Fibroblast of villous mesenchyme (primary cell): ENCODE measurements around the gene LRRC23. TPM values are rescaled to one million over a fixed set of nuclear protein-coding genes. Genes with fewer than 3 reads are reported as not detected.
"Not testable (repeated sequence)": the region's sequence is repeated elsewhere in the genome, so short reads cannot be mapped to it uniquely, and the experiment has no call there.

Source experiments
- DNase-seq: peaks from one replicate; pipeline ENCODE4 v3.0.0-alpha.2; 2010; ENCODE audit warnings: low read depth
- H3K4me3 ChIP-seq: 2 replicates; pipeline ENCODE4 v1.5.1; 2011; ENCODE audit warnings: low read depth, mild to moderate bottlenecking, low read length
- CTCF ChIP-seq: IDR thresholded peaks from 2 replicates; pipeline ENCODE4 v1.5.1; 2012; ENCODE audit warnings: low read depth, mild to moderate bottlenecking, low read length; ENCODE audit not compliant: insufficient read depth
- total RNA-seq: library from RNA; depleted of rRNA; stranded (reverse); fragments of >200 nt; gene quantifications from 2 replicates; pipeline ENCODE4 v1.2.3, GENCODE V29; 2012

LRRC23 gene
- total RNA-seq, 1 donor, result 4.7 TPM

- no peak for DNase-seq
These were observed 21.4 kb upstream of the LRRC23 start for GRCh38 chr12:6883252-6883651.

GRCh38 chr12:6883683-6884082, 20.9 kb upstream of the LRRC23 start:
- no peak for DNase-seq
- no peak for TF ChIP-seq CTCF

More at GRCh38 chr12:6883252-6883651, 21.4 kb upstream of the LRRC23 start:
- no peak for TF ChIP-seq CTCF
- no peak overlapping the region for H3K4me3 ChIP-seq

GRCh38 chr12:6884539-6884938, 20.1 kb upstream of the LRRC23 start:
- DNase-seq, result no peak
- no peak for TF ChIP-seq CTCF
- H3K4me3 ChIP-seq, result no peak overlapping the region

More at GRCh38 chr12:6883683-6884082, 20.9 kb upstream of the LRRC23 start:
- H3K4me3 ChIP-seq, result no peak overlapping the region

DNA sequence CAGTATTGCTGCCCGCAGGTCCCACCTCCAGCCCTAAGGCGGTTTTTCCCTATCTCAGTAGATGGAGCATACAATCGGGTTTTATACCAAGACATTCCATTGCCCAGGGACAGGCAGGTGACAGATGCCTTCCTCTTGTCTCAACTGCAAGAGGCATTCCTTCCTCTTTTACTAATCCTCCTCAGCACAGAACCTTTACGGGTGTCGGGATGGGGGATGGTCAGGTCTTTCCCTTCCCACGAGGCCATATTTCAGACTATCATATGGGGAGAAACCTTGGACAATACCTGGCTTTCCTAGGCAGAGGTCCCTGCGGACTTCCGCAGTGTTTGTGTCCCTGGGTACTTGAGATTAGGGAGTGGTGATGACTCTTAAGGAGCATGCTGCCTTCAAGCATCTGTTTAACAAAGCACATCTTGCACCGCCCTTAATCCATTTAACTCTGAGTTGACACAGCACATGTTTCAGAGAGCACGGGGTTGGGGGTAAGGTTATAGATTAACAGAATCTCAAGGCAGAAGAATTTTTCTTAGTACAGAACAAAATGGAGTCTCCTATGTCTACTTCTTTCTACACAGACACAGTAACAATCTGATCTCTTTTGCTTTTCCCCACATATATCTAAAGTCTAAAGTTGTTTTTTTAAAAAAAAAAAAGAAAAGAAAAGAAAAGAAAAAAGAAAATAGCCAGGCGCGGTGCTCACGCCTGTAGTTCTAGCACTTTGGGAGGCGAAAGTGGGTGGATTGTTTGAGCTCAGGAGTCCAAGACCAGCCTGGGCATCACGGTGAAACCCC, 18.2 kb upstream of the LRRC23 start:
- DNase-seq, H3K4me3 ChIP-seq: not testable (repeated sequence)

- DNase-seq, result no peak
- TF ChIP-seq CTCF, result no peak
- H3K4me3 ChIP-seq, result no peak overlapping the region
These were observed 17.2 kb upstream of the LRRC23 start for GRCh38 chr12:6887460-6887859.

DNA sequence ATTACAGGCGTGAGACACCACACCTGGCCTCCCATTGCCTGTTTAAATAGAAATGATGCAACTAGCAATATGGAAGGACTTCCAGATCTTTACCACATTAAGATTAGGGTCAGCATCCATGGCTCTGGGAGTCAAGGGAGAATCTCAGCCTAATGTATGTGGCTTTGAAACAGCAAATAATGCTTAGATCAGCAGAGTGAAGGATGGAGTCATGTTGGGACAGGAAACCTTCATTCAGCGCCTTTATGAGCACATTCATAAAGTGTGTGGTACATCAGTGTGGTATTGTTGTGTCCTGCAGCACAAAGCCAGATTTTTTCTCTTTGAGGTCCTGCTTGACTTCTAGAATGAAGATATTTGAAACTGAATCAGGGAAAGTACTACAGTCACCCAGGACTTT, 16.3 kb upstream of the LRRC23 start:
- no peak for TF ChIP-seq CTCF
- H3K4me3 ChIP-seq, result no peak overlapping the region
- DNase-seq, result no peak

DNA sequence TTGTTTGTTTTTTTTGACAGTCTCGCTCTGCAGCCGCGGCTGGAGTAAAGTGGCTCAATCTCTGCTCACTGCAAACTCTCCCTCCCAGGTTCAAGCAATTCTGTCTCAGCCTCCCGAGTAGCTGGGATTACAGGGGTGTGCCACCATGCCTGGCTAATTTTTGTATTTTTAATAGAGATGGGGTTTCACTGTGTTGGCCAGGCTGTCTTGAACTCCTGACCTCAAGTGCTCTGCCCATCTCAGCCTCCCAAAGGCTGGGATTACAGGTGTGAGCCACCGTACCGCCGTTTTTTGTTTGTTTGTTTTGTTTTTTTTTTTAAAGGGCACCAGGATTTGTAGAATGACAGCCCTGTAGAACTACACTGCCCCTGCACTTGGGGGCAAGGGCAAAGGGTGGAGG, 15.8 kb upstream of the LRRC23 start:
- H3K4me3 ChIP-seq, result not testable (repeated sequence)

DNA sequence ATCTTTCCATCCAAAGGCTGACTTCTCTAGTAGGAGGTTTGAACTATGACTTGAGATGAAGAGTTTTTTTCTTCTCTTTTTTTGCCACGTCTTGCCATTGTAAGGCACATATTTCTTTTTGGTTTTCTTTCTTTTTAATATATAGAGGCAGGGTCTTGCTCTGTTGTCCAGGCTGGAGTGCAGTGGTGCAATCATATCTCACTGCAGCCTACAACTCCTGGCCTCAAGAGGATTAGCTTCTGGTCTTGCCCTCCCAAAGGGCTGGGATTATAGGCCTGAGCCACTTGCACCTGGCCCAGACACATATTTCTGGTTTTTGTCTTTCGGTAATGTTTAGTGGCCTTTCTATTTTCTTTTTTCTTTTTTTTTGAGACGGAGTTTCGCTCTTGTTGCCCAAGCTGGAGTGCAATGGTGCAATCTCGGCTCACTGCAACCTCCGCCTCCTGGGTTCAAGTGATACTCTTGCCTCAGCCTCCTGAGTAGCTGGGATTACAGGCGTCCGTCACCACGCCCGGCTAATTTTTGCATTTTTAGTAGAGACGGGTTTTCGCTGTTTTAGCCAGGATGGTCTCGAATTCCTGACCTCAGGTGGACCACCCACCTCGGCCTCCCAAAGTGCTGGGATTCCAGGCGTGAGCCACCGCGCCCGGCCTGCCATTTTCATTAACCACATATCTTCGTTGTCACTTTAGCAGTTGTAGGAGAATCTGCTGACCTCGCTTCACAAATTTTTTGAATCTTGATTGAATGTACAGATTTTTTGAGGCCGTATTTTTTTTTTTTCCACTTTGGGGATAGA, 14.6 kb upstream of the LRRC23 start:
- DNase-seq, H3K4me3 ChIP-seq: not testable (repeated sequence)

More for the DNA sequence above, 15.8 kb upstream of the LRRC23 start:
- DNase-seq, result not testable (repeated sequence)
